ENCODE measurements around the gene EDN3. TPM values are rescaled to one million over a fixed set of nuclear protein-coding genes. Genes with fewer than 3 reads are reported as not detected.

EDN3 gene
- total RNA-seq, 2 donors from 2014 or later = 5.3 to 8.2 TPM

GRCh38 chr20:59259946-59260345, 40.5 kb upstream of the EDN3 start:
- DNase-seq (ENCODE audit: low spot score) = no peak
- no peaks in the 10 kb centered on the region for H3K9me3 ChIP-seq
- H3K4me3 ChIP-seq = no peak overlapping the region
- intact Hi-C loops (cut with DNase I) = no loop called here
- H3K27ac ChIP-seq = no peak overlapping the region
- TF ChIP-seq POLR2AphosphoS5 (IDR thresholded peaks at IDR 0.05) = no peak
- no peak for TF ChIP-seq POLR2A (IDR thresholded peaks at IDR 0.05)
- TF ChIP-seq CTCF (IDR thresholded peaks at IDR 0.05) = no peak
- no peaks in the 10 kb centered on the region for H3K27me3 ChIP-seq (replicated peaks; ENCODE audit: insufficient read depth)
- no peaks in the 10 kb centered on the region for H3K36me3 ChIP-seq
- 70% methylated on average over 2 of the region's 2 CpGs for WGBS
- no peaks in the 10 kb centered on the region for H3K4me1 ChIP-seq (replicated peaks)

- intact Hi-C loops (cut with DNase I) = no loop called here
- Histone ChIP-seq H3K36me3 (no peaks in the 10 kb centered on the region), H3K4me3 (no peak overlapping the region), H3K27me3 (replicated peaks; ENCODE audit: insufficient read depth) (peaks cover 3% of the 10 kb centered on the region), H3K4me1 (replicated peaks) (no peaks in the 10 kb centered on the region), H3K9me3 (no peaks in the 10 kb centered on the region), H3K27ac (no peak overlapping the region)
- TF ChIP-seq CTCF (IDR thresholded peaks at IDR 0.05) = no peak
- TF ChIP-seq POLR2A (IDR thresholded peaks at IDR 0.05) = no peak
- no peak for TF ChIP-seq POLR2AphosphoS5 (IDR thresholded peaks at IDR 0.05)
- DNase-seq (ENCODE audit: low spot score) = no peak
These were observed 35.1 kb upstream of the EDN3 start for GRCh38 chr20:59265298-59265697.

- no peaks in the 10 kb centered on the region for H3K36me3 ChIP-seq
- H3K9me3 ChIP-seq = no peaks in the 10 kb centered on the region
- no peaks in the 10 kb centered on the region for H3K4me1 ChIP-seq (replicated peaks)
- no peak overlapping the region for H3K4me3 ChIP-seq
- H3K27me3 ChIP-seq (replicated peaks; ENCODE audit: insufficient read depth) = peaks cover 3% of the 10 kb centered on the region
- TF ChIP-seq CTCF (IDR thresholded peaks at IDR 0.05) = no peak
- TF ChIP-seq POLR2A (IDR thresholded peaks at IDR 0.05) = no peak
- TF ChIP-seq POLR2AphosphoS5 (IDR thresholded peaks at IDR 0.05) = no peak
- no peak overlapping the region for H3K27ac ChIP-seq
- intact Hi-C loops (cut with DNase I) = no loop called here
- DNase-seq (ENCODE audit: low spot score) = no peak
- WGBS = 82% methylated on average over 3 of the region's 3 CpGs
These were observed 31.5 kb upstream of the EDN3 start for GRCh38 chr20:59268870-59269269.

GRCh38 chr20:59269411-59270025, 30.9 kb upstream of the EDN3 start:
- intact Hi-C loops (cut with DNase I) = no loop called here
- Histone ChIP-seq H3K4me1 (replicated peaks) (no peaks in the 10 kb centered on the region), H3K36me3 (no peaks in the 10 kb centered on the region), H3K9me3 (no peaks in the 10 kb centered on the region), H3K27me3 (replicated peaks; ENCODE audit: insufficient read depth) (peaks cover 3% of the 10 kb centered on the region), H3K27ac (no peak overlapping the region), H3K4me3 (no peak overlapping the region)
- TF ChIP-seq POLR2AphosphoS5 (IDR thresholded peaks at IDR 0.05) = no peak
- no peak for TF ChIP-seq POLR2A (IDR thresholded peaks at IDR 0.05)
- no peak for TF ChIP-seq CTCF (IDR thresholded peaks at IDR 0.05)
- WGBS = 70% methylated on average over 4 of the region's 4 CpGs
- DNase-seq (ENCODE audit: low spot score) = no peak

GRCh38 chr20:59270380-59270779, 30.0 kb upstream of the EDN3 start:
- Histone ChIP-seq H3K27me3 (replicated peaks; ENCODE audit: insufficient read depth) (peaks cover 3% of the 10 kb centered on the region), H3K4me3 (no peak overlapping the region), H3K9me3 (no peaks in the 10 kb centered on the region), H3K4me1 (replicated peaks) (no peaks in the 10 kb centered on the region), H3K36me3 (no peaks in the 10 kb centered on the region), H3K27ac (no peak overlapping the region)
- TF ChIP-seq POLR2AphosphoS5 (IDR thresholded peaks at IDR 0.05) (no peak), CTCF (IDR thresholded peaks at IDR 0.05) (no peak)
- intact Hi-C loops (cut with DNase I) = no loop called here
- WGBS = 76% methylated on average over 3 of the region's 3 CpGs
- no peak for DNase-seq (ENCODE audit: low spot score)

Data from prostate gland (tissue), 2 donors.